Natural killer cell treated with Interleukin-12 subunit alpha and Interleukin-12 subunit beta and Interleukin-15 and Interleukin-18, amount 100 ng/mL, for 72 hours (primary cell): Measurements from ENCODE around the gene STAG1. TPM values are rescaled to one million over a fixed set of nuclear protein-coding genes. Genes with fewer than 3 reads are reported as not detected.
"Not testable (repeated sequence)": the region's sequence is repeated elsewhere in the genome, so short reads cannot be mapped to it uniquely, and the experiment has no call there.

Experiments
- ATAC-seq, 2 donors: fragments of 150-1000 bp; cut with Tn5 transposase in 1 of 2; sonication (Bioruptor Pico), chemical (Tn5 transposase) in 1 of 2; 2 replicates each; pipeline ENCODE4 v1.10.0; 2021
- DNase-seq: peaks from one replicate; pipeline ENCODE4 v3.0.0; 2022; ENCODE audit warnings: low spot score
- H3K27ac Mint-ChIP-seq, 2 donors: 1 replicate in 1 of 2; 2 replicates in 1 of 2; pipeline ENCODE4 v1.8.0; 2022; ENCODE audit warnings: mixed read lengths in 2 of 2, mild to moderate bottlenecking in 1 of 2, moderate library complexity in 1 of 2
- H3K27me3 Mint-ChIP-seq, 2 donors: 1 replicate in 1 of 2; 2 replicates in 1 of 2; pipeline ENCODE4 v1.8.0; 2022; ENCODE audit warnings: mixed read lengths in 2 of 2
- H3K36me3 Mint-ChIP-seq: one replicate; pipeline ENCODE4 v1.8.0; 2022; ENCODE audit warnings: mixed read lengths
- H3K4me1 Mint-ChIP-seq, 2 donors: 1 replicate in 1 of 2; 2 replicates in 1 of 2; pipeline ENCODE4 v1.8.0; 2022; ENCODE audit warnings: low read depth in 2 of 2, mixed read lengths in 2 of 2, mild to moderate bottlenecking in 1 of 2
- H3K4me3 Mint-ChIP-seq: one replicate; pipeline ENCODE4 v1.8.0; 2022; ENCODE audit warnings: mixed read lengths
- H3K9me3 Mint-ChIP-seq: 2 replicates; pipeline ENCODE4 v1.8.0; 2022; ENCODE audit warnings: mixed read lengths
- total RNA-seq, 2 donors: library from RNA; stranded (reverse); gene quantifications; one replicate each; pipeline ENCODE4 v1.2.3, GENCODE V29; 2022

STAG1 gene
- total RNA-seq, 2 donors from 2014 or later: 48.7 to 88.7 TPM

- H3K27ac Mint-ChIP-seq: peak overlapping the region in 1 of 2 donors; percentile 19
- H3K9me3 Mint-ChIP-seq: no peaks in the 10 kb centered on the region
- no peaks in the 10 kb centered on the region for H3K27me3 Mint-ChIP-seq
- no peak overlapping the region for H3K4me3 Mint-ChIP-seq
- H3K4me1 Mint-ChIP-seq: no peaks in the 10 kb centered on the region
- no peak for ATAC-seq
- DNase-seq: no peak
- peaks cover 9% of the 10 kb centered on the region for H3K36me3 Mint-ChIP-seq
These were observed 374.2 kb downstream of the STAG1 start for GRCh38 chr3:136378011-136378410.

GRCh38 chr3:136377508-136377907 is 374.7 kb downstream of the STAG1 start:
- Mint-ChIP-seq H3K9me3 (no peaks in the 10 kb centered on the region), H3K4me1 (no peaks in the 10 kb centered on the region), H3K36me3 (peaks cover 13% of the 10 kb centered on the region), H3K27ac (peak overlapping the region in 1 of 2 donors; percentile 19), H3K27me3 (no peaks in the 10 kb centered on the region), H3K4me3 (no peak overlapping the region)
- ATAC-seq (no peak), DNase-seq (no peak)

GRCh38 chr3:136375800-136376199 is 376.4 kb downstream of the STAG1 start:
- peaks cover 13% of the 10 kb centered on the region for H3K36me3 Mint-ChIP-seq
- not testable (repeated sequence) for H3K9me3 Mint-ChIP-seq, H3K4me1 Mint-ChIP-seq, H3K27me3 Mint-ChIP-seq, ATAC-seq, H3K27ac Mint-ChIP-seq, H3K4me3 Mint-ChIP-seq, DNase-seq

- Mint-ChIP-seq H3K27ac (peak overlapping the region in 1 of 2 donors; percentile 71), H3K4me1 (no peaks in the 10 kb centered on the region), H3K9me3 (no peaks in the 10 kb centered on the region), H3K27me3 (no peaks in the 10 kb centered on the region), H3K36me3 (peaks cover 11% of the 10 kb centered on the region), H3K4me3 (no peak overlapping the region)
- no peak for DNase-seq
- ATAC-seq: no peak
These were observed 385.9 kb downstream of the STAG1 start for GRCh38 chr3:136366289-136366688.

GRCh38 chr3:136353461-136353860 is 398.7 kb downstream of the STAG1 start:
- peaks cover 12% of the 10 kb centered on the region for H3K36me3 Mint-ChIP-seq
- H3K4me1 Mint-ChIP-seq: peaks cover 12 to 14% of the 10 kb centered on the region in 2 donors
- peak overlapping the region; percentile 73 for H3K4me3 Mint-ChIP-seq
- DNase-seq (no peak), ATAC-seq (peak; percentile 78 to 88)
- H3K27ac Mint-ChIP-seq: peak overlapping the region; percentile 35 to 76
- no peaks in the 10 kb centered on the region for H3K27me3 Mint-ChIP-seq
- no peaks in the 10 kb centered on the region for H3K9me3 Mint-ChIP-seq

GRCh38 chr3:136351905-136352304 is 400.3 kb downstream of the STAG1 start:
- H3K36me3 Mint-ChIP-seq: peaks cover 12% of the 10 kb centered on the region
- no peaks in the 10 kb centered on the region for H3K9me3 Mint-ChIP-seq
- no peak for ATAC-seq
- no peaks in the 10 kb centered on the region for H3K27me3 Mint-ChIP-seq
- H3K27ac Mint-ChIP-seq: no peak overlapping the region
- H3K4me3 Mint-ChIP-seq: no peak overlapping the region
- no peak for DNase-seq
- H3K4me1 Mint-ChIP-seq: peaks cover 12 to 14% of the 10 kb centered on the region in 2 donors

GRCh38 chr3:136351351-136351750 is 400.8 kb downstream of the STAG1 start:
- no peaks in the 10 kb centered on the region for H3K9me3 Mint-ChIP-seq
- peaks cover 12% of the 10 kb centered on the region for H3K36me3 Mint-ChIP-seq
- H3K27ac Mint-ChIP-seq: no peak overlapping the region
- H3K4me1 Mint-ChIP-seq: peaks cover 12 to 14% of the 10 kb centered on the region in 2 donors
- H3K4me3 Mint-ChIP-seq: no peak overlapping the region
- ATAC-seq (no peak), DNase-seq (no peak)
- H3K27me3 Mint-ChIP-seq: no peaks in the 10 kb centered on the region

GRCh38 chr3:136350557-136350956 is 401.6 kb downstream of the STAG1 start:
- H3K9me3 Mint-ChIP-seq: no peaks in the 10 kb centered on the region
- DNase-seq (no peak), ATAC-seq (no peak)
- no peak overlapping the region for H3K4me3 Mint-ChIP-seq
- no peaks in the 10 kb centered on the region for H3K27me3 Mint-ChIP-seq
- H3K27ac Mint-ChIP-seq: no peak overlapping the region
- peaks cover 6% of the 10 kb centered on the region for H3K36me3 Mint-ChIP-seq
- H3K4me1 Mint-ChIP-seq: peaks cover 15 to 16% of the 10 kb centered on the region in 2 donors

GRCh38 chr3:136350132-136350531 is 402.0 kb downstream of the STAG1 start:
- Mint-ChIP-seq H3K4me1 (peaks cover 16% of the 10 kb centered on the region in 2 donors), H3K27me3 (no peaks in the 10 kb centered on the region), H3K36me3 (peaks cover 6% of the 10 kb centered on the region), H3K9me3 (no peaks in the 10 kb centered on the region), H3K4me3 (no peak overlapping the region), H3K27ac (no peak overlapping the region)
- no peak for DNase-seq
- ATAC-seq: no peak

GRCh38 chr3:136346486-136346885 is 405.7 kb downstream of the STAG1 start:
- H3K4me3 Mint-ChIP-seq: no peak overlapping the region

GRCh38 chr3:136343873-136344555 is 408.2 kb downstream of the STAG1 start:
- peaks cover 4 to 5% of the 10 kb centered on the region in 2 donors for H3K4me1 Mint-ChIP-seq
- peaks cover 8% of the 10 kb centered on the region for H3K36me3 Mint-ChIP-seq
- no peaks in the 10 kb centered on the region for H3K27me3 Mint-ChIP-seq
- no peak for DNase-seq
- no peak for ATAC-seq
- H3K9me3 Mint-ChIP-seq: no peaks in the 10 kb centered on the region
- peak overlapping the region; percentile 54 to 56 for H3K27ac Mint-ChIP-seq
- no peak overlapping the region for H3K4me3 Mint-ChIP-seq

More at GRCh38 chr3:136346486-136346885, 405.7 kb downstream of the STAG1 start:
- ATAC-seq (no peak), DNase-seq (no peak)
- peaks cover 4 to 7% of the 10 kb centered on the region in 2 donors for H3K4me1 Mint-ChIP-seq
- no peaks in the 10 kb centered on the region for H3K27me3 Mint-ChIP-seq
- peaks cover 6% of the 10 kb centered on the region for H3K36me3 Mint-ChIP-seq
- no peak overlapping the region for H3K27ac Mint-ChIP-seq
- no peaks in the 10 kb centered on the region for H3K9me3 Mint-ChIP-seq

- Mint-ChIP-seq H3K36me3 (peaks cover 5% of the 10 kb centered on the region), H3K9me3 (no peaks in the 10 kb centered on the region), H3K27me3 (no peaks in the 10 kb centered on the region), H3K4me1 (peaks cover 4 to 5% of the 10 kb centered on the region in 2 donors), H3K4me3 (no peak overlapping the region), H3K27ac (peak overlapping the region; percentile 54 to 56)
- ATAC-seq (no peak), DNase-seq (no peak)
These were observed 408.7 kb downstream of the STAG1 start for GRCh38 chr3:136343446-136343845.

- ATAC-seq (no peak), DNase-seq (no peak)
- Mint-ChIP-seq H3K4me3 (no peak overlapping the region), H3K27me3 (no peaks in the 10 kb centered on the region), H3K9me3 (no peaks in the 10 kb centered on the region), H3K36me3 (peaks cover 15% of the 10 kb centered on the region), H3K4me1 (peaks cover 0 to 4% of the 10 kb centered on the region in 2 donors), H3K27ac (no peak overlapping the region)
These were observed 415.7 kb downstream of the STAG1 start for GRCh38 chr3:136336329-136337100.

- ATAC-seq, H3K27ac Mint-ChIP-seq, H3K4me1 Mint-ChIP-seq, H3K27me3 Mint-ChIP-seq, DNase-seq, H3K9me3 Mint-ChIP-seq, H3K36me3 Mint-ChIP-seq, H3K4me3 Mint-ChIP-seq: not testable (repeated sequence)
These were observed 417.5 kb downstream of the STAG1 start for GRCh38 chr3:136334726-136335125.
